ENCODE results near the gene THSD7A.
A peak's percentile ranks its signal among the peaks of the same experiment; 100 is the strongest.
"Not testable (repeated sequence)": the region's sequence is repeated elsewhere in the genome, so short reads cannot be mapped to it uniquely, and the experiment has no call there.

THSD7A gene

GRCh38 chr7:11552676-11553296 is 279.2 kb downstream of the THSD7A start:
- in situ Hi-C loops (cut with MboI; ENCODE audit: low pct_unique_long_range_greater_than_20kb, low sequenced_read_pairs) = no loop called here
- DNase-seq = no peak

DNA sequence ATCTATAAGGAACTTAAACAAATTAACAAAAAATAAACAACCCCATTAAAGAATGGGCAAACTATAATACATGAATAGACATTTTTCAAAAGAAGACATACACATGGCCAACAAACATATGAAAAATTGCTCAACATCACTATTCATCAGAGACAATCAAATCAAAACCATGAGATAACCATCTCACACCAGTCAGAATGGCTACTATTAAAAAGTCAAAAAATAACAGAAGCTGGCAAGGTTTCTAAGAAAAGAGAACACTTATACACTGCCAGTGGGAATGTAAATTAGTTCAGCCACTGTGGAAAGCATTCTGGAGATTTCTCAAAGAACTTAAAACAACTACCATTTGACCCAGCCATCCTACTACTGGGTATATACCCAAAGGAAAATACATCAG is 280.5 kb downstream of the THSD7A start:
- no peak for DNase-seq
- in situ Hi-C loops (cut with MboI; ENCODE audit: low pct_unique_long_range_greater_than_20kb, low sequenced_read_pairs) = no loop called here

DNA sequence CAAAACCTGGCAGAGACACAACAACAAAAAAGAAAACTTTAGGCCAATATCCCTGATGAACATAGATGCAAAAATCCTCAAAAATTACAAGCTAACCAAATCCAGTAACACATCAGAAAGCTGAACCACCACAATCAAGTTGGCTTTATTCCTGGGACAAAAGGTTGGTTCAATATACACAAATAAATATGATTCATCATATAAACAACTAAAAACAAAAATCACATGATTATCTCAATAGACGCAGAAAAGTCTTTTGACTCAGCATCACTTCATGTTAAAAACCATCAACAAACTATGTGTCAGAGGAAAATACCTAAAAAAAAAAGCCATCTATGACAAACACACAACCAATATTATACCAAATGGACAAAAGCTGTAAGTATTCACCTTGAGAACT is 283.5 kb downstream of the THSD7A start:
- in situ Hi-C loops (cut with MboI; ENCODE audit: low pct_unique_long_range_greater_than_20kb, low sequenced_read_pairs) = no loop called here
- DNase-seq = no peak

DNA sequence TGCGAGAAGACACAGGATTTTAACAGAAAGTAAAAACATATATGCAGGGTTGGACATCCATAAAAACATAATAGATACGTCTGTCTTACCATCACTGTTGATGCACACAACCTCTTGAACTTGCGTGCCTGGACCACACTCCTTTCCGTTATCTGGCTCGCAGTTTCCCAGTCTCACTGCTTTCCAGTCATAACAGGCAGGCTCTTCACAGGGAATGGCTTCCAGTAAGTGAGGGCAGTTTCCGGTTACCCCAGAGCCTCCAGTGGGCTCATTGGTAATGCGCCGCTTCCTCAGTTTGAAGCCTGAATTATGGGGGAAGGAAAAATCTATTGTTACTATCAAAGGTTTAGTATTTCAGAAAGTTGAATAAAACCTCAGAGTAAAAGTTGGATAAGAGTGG is 290.7 kb downstream of the THSD7A start:
- in situ Hi-C loops (cut with MboI; ENCODE audit: low pct_unique_long_range_greater_than_20kb, low sequenced_read_pairs) = no loop called here
- no peak for DNase-seq

DNA sequence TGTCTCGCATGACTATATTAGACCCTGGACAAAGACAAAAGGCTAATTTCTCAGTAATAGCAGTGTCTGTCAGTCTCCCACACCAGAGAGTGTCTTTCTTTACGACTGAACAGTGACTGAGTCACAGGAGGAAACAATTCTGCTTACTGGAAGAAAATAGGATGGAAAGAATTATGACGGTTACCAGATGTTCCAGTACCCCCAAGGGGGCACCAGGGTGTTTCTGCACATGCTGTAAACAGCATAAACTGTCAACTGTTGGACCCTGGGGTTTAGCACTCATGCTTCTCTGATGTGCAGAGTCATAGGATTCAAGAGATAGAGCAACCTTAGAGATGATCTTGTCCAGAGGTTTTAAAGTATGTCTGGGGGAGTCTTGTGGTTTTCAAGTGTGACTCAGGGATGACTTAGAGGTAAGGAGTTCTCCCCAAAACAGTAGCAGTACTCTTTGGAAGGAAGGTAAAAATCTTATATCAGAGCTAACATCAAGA is 291.7 kb downstream of the THSD7A start:
- peak; percentile 66 for DNase-seq
- in situ Hi-C loops (cut with MboI; ENCODE audit: low pct_unique_long_range_greater_than_20kb, low sequenced_read_pairs) = no loop called here

DNA sequence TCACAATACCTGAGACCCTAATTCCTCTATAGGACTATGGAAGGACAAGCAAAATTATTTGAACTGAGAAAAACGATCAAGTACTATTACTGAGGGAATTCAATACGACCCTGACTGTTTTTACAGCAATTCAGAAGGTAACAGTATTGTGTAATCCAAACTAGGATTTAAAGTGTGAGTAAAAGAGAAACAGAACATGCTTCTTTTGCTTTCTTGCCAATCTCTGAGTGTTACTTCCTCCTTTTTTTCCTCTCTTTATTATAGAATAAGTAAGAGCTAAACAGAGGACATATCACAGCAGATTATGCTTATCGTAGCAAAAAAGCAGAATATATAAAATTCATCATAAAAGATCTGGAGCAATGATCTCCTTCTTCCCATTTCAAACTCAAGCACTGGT is 292.1 kb downstream of the THSD7A start:
- in situ Hi-C loops (cut with MboI; ENCODE audit: low pct_unique_long_range_greater_than_20kb, low sequenced_read_pairs) = no loop called here
- peak; percentile 73 for DNase-seq

DNA sequence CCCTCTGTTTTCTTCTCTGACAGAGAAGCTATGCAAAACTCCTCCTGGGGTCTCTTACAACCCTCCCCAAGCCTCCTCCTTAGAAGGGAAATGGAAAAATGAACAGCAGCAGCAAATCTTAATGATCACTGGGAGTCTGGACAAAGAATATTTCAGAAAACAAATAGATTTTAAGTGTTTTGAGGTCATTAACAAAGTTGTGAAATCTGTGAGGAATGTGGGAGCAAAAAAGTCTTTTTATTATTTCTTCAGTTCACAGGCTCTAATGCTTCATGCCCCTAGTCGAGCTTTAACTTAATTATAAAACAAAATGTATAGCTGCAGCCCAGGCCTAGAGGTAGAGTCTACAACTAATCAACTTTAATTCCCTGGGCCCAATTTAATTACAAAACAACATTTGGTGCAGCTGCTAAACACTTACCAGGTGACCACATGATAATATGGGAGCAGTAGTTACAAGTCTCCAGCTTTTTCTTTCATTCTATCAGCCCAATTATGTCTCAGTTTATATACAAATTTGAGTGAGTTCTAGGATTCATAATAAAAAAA is 293.2 kb downstream of the THSD7A start:
- in situ Hi-C loops (cut with MboI; ENCODE audit: low pct_unique_long_range_greater_than_20kb, low sequenced_read_pairs) = no loop called here
- DNase-seq = no peak

DNA sequence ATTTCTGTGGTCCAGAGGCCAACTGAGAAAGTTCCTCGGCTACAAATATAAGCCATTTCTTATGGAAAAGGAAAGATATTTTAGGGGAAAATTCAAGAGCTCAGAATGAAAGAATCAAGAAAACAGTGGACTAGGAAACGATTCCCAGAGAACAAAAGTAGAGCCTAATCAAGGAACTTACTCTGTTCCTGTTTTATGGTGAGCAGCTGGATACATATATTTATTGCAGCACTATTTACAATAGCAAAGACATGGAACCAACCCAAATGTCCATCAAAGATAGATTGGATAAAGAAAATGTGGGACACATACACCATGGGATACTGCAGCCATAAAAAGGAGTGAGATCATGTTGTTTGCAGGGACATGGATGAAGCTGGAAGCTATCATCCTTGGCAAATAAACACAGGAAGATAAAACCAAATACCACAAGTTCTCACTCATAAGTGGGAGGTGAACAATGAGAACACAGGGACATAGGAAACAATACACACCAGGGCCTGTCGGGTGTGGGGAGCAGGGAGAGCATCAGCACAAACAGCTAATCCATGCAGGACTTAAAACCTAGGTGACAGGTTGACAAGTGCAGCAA is 298.7 kb downstream of the THSD7A start:
- no peak for DNase-seq
- in situ Hi-C loops (cut with MboI; ENCODE audit: low pct_unique_long_range_greater_than_20kb, low sequenced_read_pairs) = no loop called here

GRCh38 chr7:11529382-11529781 is 302.6 kb downstream of the THSD7A start:
- in situ Hi-C loops (cut with MboI; ENCODE audit: low pct_unique_long_range_greater_than_20kb, low sequenced_read_pairs) = no loop called here
- no peak for DNase-seq

GRCh38 chr7:11527707-11528106 is 304.3 kb downstream of the THSD7A start:
- no peak for DNase-seq
- in situ Hi-C loops (cut with MboI; ENCODE audit: low pct_unique_long_range_greater_than_20kb, low sequenced_read_pairs) = no loop called here

GRCh38 chr7:11524476-11525397 is 307.3 kb downstream of the THSD7A start:
- no peak for DNase-seq
- in situ Hi-C loops (cut with MboI; ENCODE audit: low pct_unique_long_range_greater_than_20kb, low sequenced_read_pairs) = no loop called here

DNA sequence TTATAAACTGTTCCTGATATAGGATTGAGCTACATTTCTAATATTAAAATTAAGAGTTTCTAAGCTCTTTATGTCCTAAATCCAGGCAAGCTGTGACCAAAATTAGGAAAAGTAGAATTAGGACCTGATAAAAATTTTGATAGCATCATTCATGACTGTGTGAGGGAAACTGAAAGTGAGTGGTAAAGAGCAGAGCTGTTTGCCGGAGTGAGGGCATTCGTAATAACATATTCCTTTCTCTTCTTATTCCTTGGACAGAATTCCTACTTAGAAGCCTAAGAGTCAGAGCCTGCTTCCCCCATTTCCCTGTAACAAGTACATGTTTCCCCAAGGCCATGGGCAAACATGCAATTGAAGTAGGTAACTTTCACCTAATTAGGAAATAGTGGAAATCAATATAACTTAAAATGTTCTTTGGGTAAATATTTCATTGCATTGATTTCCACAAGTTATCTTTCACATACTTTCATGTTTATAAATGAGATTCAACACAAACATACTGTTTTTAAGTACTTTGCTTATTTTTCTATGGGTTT is 310.0 kb downstream of the THSD7A start:
- DNase-seq; in situ Hi-C loops (cut with MboI; ENCODE audit: low pct_unique_long_range_greater_than_20kb, low sequenced_read_pairs): not testable (repeated sequence)

DNA sequence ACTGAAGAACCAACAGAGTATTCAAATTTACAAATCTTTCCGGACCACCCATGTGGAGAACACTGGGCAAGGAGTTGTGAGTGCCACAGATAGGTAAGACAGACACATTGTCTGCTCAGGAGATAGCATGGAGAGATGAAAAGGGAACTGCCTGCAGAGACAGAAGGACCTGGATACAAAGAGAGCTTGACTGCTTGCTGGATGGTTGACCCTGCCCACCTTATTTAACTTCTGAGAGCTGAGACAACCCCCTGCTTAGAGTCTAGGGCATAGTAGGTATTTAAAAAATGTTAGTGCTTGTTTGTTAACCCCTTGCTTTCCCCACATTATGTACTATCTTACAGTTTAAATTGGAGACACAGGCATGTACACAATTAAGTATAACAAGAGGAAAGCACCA is 314.1 kb downstream of the THSD7A start:
- no peak for DNase-seq
- in situ Hi-C loops (cut with MboI; ENCODE audit: low pct_unique_long_range_greater_than_20kb, low sequenced_read_pairs) = no loop called here

- no peak for DNase-seq
- in situ Hi-C loops (cut with MboI; ENCODE audit: low pct_unique_long_range_greater_than_20kb, low sequenced_read_pairs) = no loop called here
These were observed 315.7 kb downstream of the THSD7A start for GRCh38 chr7:11516328-11516727.

DNA sequence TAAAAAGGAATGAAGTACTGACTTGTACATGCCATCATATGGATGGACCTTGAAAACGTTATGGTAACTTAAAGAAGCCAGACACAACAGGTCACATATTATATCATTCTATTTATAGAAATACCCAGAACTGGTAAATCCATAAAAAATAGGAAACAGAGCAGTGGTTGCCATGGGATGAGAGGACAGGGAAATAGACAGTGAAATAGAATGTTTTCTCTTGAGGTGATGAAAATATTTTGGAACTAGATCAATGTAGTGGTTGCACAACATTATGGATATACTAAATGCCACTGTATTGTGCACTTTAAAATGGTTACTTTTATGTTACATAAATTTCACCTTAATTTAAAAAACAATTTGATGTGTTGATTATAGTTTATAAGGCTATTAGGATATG is 318.5 kb downstream of the THSD7A start:
- DNase-seq = no peak
- in situ Hi-C loops (cut with MboI; ENCODE audit: low pct_unique_long_range_greater_than_20kb, low sequenced_read_pairs) = no loop called here

- in situ Hi-C loops (cut with MboI; ENCODE audit: low pct_unique_long_range_greater_than_20kb, low sequenced_read_pairs) = no loop called here
- no peak for DNase-seq
These were observed 324.1 kb downstream of the THSD7A start for GRCh38 chr7:11507929-11508328.

GRCh38 chr7:11506417-11506816 is 325.6 kb downstream of the THSD7A start:
- in situ Hi-C loops (cut with MboI; ENCODE audit: low pct_unique_long_range_greater_than_20kb, low sequenced_read_pairs) = no loop called here
- no peak for DNase-seq

DNA sequence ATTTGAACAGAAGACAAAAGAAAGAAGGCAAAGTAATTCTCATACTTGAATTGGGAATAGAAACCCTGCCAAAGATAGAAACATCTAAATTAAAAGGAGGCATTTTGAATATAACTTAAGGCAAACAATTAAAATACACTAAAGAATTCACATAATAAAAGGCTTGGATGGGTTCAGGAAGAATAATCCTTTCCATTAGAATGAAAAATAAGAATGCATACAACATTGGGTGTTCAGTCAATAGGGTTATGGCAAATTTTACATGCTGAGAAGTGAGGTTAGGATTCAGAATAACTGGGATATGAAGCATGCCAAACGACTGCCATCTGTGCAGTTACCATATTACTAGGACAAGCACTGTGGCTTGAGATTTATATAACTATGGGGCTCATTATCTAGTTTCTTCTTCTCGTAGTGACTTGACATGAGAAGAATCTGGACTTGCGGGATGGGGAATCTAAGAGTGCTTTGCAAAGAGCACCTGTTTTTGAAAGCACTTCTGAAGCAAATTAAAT is 326.5 kb downstream of the THSD7A start:
- in situ Hi-C loops (cut with MboI; ENCODE audit: low pct_unique_long_range_greater_than_20kb, low sequenced_read_pairs) = no loop called here
- no peak for DNase-seq

DNA sequence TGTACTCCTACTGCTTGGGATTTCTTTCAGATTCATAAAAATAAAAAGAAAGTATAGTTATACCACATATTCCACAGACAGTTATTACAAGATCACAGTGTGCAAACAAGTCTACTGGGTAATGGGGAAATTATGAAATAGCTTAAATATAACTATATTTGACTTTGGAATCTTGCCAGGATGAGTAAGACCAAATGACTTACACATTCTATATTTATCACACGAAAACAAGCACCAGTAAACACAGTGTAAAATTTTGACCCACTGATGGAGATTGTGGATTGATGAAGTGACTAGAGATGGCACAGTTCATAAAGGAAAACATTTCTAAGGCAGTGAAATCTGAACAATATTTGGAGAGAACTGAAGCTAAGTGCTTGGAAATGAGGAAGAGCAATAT is 339.7 kb downstream of the THSD7A start:
- DNase-seq = no peak
- in situ Hi-C loops (cut with MboI; ENCODE audit: low pct_unique_long_range_greater_than_20kb, low sequenced_read_pairs) = no loop called here

Measured in KBM-7 (cell line).